OCI-LY7 (cell line): Measurements from ENCODE around the gene BRSK1. TPM values are rescaled to one million over a fixed set of nuclear protein-coding genes. Genes with fewer than 3 reads are reported as not detected.

Experiments
- BruUV-seq: library from RNA; stranded (reverse); fragments of 400-500 nt; replicated peaks from 2 replicates; lab custom pipeline; 2021; lab: Mats Ljungman, UMichigan
- CTCF ChIA-PET: fragments of 300-600 bp; sonication (Branson Sonifier 250); formaldehyde crosslinking; loops from one replicate; lab custom pipeline; 2022; ENCODE audit warnings: antibody characterized with exemption; ENCODE audit not compliant: unreplicated experiment; lab: Charles Lee
- POLR2A ChIA-PET: fragments of 300-600 bp; sonication (Branson Sonifier 250); formaldehyde crosslinking; loops from one replicate; lab custom pipeline; 2022; ENCODE audit warnings: antibody characterized with exemption; lab: Charles Lee
- DNase-seq: peaks from one replicate; pipeline ENCODE4 v3.0.0-alpha.2; 2015; ENCODE audit warnings: low spot score
- H2AFZ ChIP-seq: fragments of 200-600 bp; sonication (generic), shearing (Covaris generic); 2 replicates; pipeline ENCODE4 v1.6.1; 2014; ENCODE audit warnings: mild to moderate bottlenecking, antibody characterized with exemption, low read length, moderate library complexity
- H3K27ac ChIP-seq: fragments of 200-600 bp; sonication (generic); 2 replicates; pipeline ENCODE4 v1.5.1; 2014; ENCODE audit warnings: mixed run types, low read depth, mild to moderate bottlenecking, moderate library complexity, low read length, inconsistent platforms; ENCODE audit not compliant: poor library complexity, severe bottlenecking
- H3K36me3 ChIP-seq: fragments of 200-600 bp; sonication (generic); 2 replicates; pipeline ENCODE4 v1.6.1; 2014; ENCODE audit warnings: mild to moderate bottlenecking, antibody characterized with exemption, low read length, moderate library complexity, mixed read lengths; ENCODE audit not compliant: insufficient read depth
- H3K4me1 ChIP-seq: fragments of 200-600 bp; sonication (generic); 2 replicates; pipeline ENCODE4 v1.5.1; 2014; ENCODE audit warnings: mild to moderate bottlenecking, low read length; ENCODE audit not compliant: insufficient read depth, poor library complexity, severe bottlenecking
- H3K4me2 ChIP-seq: fragments of 200-600 bp; sonication (generic); 2 replicates; pipeline ENCODE4 v1.6.1; 2014; ENCODE audit warnings: mild to moderate bottlenecking, low read length
- H3K4me3 ChIP-seq: fragments of 200-600 bp; sonication (generic); 2 replicates; pipeline ENCODE4 v1.5.1; 2014; ENCODE audit warnings: mild to moderate bottlenecking, low read depth, low read length; ENCODE audit not compliant: poor library complexity, severe bottlenecking
- H3K79me2 ChIP-seq: fragments of 200-600 bp; sonication (generic); 2 replicates; pipeline ENCODE4 v1.6.1; 2016; ENCODE audit warnings: low read depth, mild to moderate bottlenecking, low read length, moderate library complexity, mixed read lengths; ENCODE audit not compliant: insufficient read depth
- H3K9me2 ChIP-seq: fragments of 200-600 bp; sonication (generic); 2 replicates; pipeline ENCODE4 v1.6.1; 2016; ENCODE audit warnings: mild to moderate bottlenecking, low read length, mixed read lengths; ENCODE audit not compliant: insufficient read depth
- H3K9me3 ChIP-seq: fragments of 200-600 bp; sonication (generic); 2 replicates; pipeline ENCODE4 v1.6.1; 2014; ENCODE audit warnings: mild to moderate bottlenecking, mixed run types, low read length, mixed read lengths
- H4K20me1 ChIP-seq: fragments of 200-600 bp; sonication (generic); 2 replicates; pipeline ENCODE4 v1.6.1; 2014; ENCODE audit warnings: mild to moderate bottlenecking, antibody characterized with exemption, low read length, moderate library complexity, mixed read lengths; ENCODE audit not compliant: insufficient read depth
- CTCF ChIP-seq: fragments of 200-600 bp; sonication (generic); conservative IDR thresholded peaks from 2 replicates; pipeline ENCODE4 v1.5.1; 2014; ENCODE audit warnings: mild to moderate bottlenecking, antibody characterized with exemption, low read length, moderate library complexity, mixed read lengths
- EZH2phosphoT487 ChIP-seq: fragments of 200-600 bp; sonication (generic); IDR thresholded peaks from 2 replicates; pipeline ENCODE4 v1.6.1; 2018; ENCODE audit warnings: low read depth, borderline replicate concordance, mild to moderate bottlenecking, mixed run types, antibody characterized with exemption, low read length, moderate library complexity, mixed read lengths
- intact Hi-C: fragments of 100-400 bp; cut with micrococcal nuclease; formaldehyde crosslinking; loops from one replicate; pipeline ENCODE4 v1.10.0; 2022; ENCODE audit not compliant: unreplicated experiment
- total RNA-seq, 2 experiments: library from RNA; depleted of rRNA in 1 of 2; stranded (reverse); fragments of >200 nt in 1 of 2; shearing (Covaris generic) in 1 of 2; gene quantifications; 2 replicates each; pipeline ENCODE4 v1.2.3, GENCODE V29; 2014 to 2022

BRSK1 gene
- total RNA-seq, 2 experiments from 2014 or later: 16.1 to 23.9 TPM

DNA sequence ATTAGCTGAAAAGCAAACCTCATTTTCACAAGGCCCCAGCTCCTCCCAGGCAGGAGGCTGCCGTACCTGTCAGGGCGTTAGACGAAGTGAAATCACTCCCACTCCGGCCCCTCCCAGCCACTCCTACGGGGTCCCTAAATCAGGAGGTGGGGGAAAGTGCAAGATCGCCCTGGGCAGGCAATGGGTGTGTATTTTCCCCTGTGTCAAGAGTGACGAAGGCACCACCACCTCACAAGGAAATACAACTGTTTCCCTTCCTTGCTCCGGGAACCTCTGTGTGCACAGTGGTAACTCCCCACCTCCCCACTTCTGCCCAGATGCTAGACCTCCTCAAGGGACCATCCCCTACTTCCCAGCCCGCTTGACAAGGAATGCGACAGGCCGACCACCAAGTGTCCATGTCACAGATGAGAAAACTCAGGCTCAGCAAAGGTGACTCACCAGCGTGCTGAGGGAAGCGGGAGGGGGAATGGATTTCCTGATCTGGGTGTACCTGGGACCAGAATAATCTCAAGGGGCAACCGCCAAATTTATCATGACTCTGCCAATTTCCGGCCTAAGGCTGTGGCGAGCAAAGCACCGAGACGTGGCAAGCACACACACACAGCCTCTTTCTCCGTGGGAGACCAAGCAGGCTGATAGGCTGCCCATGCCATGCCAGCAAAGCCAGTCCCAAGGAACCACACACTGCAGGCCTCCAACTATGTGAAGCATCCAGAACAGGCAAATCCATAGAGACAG is 32.3 kb upstream of the BRSK1 start:
- Histone ChIP-seq H3K4me1 (peaks cover 50% of the 10 kb centered on the region), H3K79me2 (peaks cover 87% of the 10 kb centered on the region), H3K4me3 (peak overlapping the region; percentile 58), H3K36me3 (peaks cover 89% of the 10 kb centered on the region), H3K4me2 (peak overlapping the region; percentile 98), H3K9me2 (no peaks in the 10 kb centered on the region), H4K20me1 (peaks cover 32% of the 10 kb centered on the region), H2AFZ (no peak overlapping the region), H3K9me3 (no peaks in the 10 kb centered on the region), H3K27ac (peak overlapping the region; percentile 97)
- ChIA-PET CTCF (no interaction called here), POLR2A (interaction anchor here (0.6 to 1.0 kb wide), 5 partner anchors 24 to 396 kb away, joined by 3 read pairs; no protein-coding TSS in a partner anchor)
- DNase-seq: peak; percentile 52
- no peak for TF ChIP-seq CTCF
- TF ChIP-seq EZH2phosphoT487: no peak
- intact Hi-C loops: no loop called here
- no TSS peak for BruUV-seq

DNA sequence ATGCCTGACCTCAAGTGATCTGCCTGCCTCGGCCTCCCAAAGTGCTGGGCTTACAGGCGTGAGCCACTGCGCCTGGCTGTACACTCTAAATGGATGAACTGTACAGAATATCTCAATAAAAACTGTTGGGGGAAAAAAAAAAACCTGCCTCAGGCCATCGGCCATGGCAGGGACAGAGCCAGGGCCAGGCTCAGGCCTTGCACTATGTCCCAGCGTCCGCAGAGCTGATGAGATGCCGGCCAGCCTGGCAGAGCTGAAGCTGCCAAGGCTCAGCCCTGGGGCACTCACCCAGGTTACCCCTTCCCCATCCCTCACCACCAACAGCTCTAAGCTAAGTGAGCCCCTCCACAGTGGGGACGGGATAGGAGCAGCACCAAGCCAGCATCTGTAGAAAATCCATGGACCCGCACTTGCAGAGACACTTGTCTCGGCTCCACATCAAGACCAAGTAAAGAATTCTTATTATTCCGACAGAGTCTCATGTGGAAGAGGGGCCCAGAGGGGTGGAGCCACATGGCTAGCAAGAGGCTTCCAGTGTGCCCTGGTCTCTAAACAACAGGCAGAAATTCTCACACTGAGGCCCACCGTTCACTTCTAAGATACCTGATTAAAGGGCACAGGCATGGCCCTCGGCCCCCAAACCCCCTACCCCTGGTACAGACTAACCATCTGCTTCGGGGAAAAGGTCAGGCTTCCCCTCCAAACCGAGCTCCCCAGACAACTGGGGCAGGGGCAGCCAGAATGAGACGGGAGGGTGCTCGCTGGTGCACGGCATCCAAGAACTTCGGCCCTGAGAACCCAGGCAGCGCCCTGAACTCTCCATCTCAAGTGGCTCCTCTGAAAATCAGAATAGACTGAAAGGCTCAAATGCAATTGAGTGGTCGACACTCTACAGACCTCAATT is 30.8 kb upstream of the BRSK1 start:
- Histone ChIP-seq H3K9me3 (no peaks in the 10 kb centered on the region), H3K4me2 (peak overlapping the region; percentile 98), H2AFZ (no peak overlapping the region), H4K20me1 (peaks cover 22% of the 10 kb centered on the region), H3K79me2 (peaks cover 92% of the 10 kb centered on the region), H3K9me2 (no peaks in the 10 kb centered on the region), H3K4me1 (peaks cover 50% of the 10 kb centered on the region), H3K4me3 (peak overlapping the region; percentile 78), H3K36me3 (peaks cover 89% of the 10 kb centered on the region), H3K27ac (peak overlapping the region; percentile 97)
- intact Hi-C loops: no loop called here
- TF ChIP-seq EZH2phosphoT487 (no peak), CTCF (no peak)
- CTCF ChIA-PET: no interaction called here
- DNase-seq: peak; percentile 23
- BruUV-seq: no TSS peak
- POLR2A ChIA-PET: interaction anchor here (0.7 kb wide), 1 partner anchor 25 kb away, joined by 3 read pairs; no protein-coding TSS in a partner anchor
